ENCODE data around the gene ENOX1.

GRCh38 chr13:43546816-43547215 is 240.0 kb downstream of the ENOX1 start:
- no peak for TF ChIP-seq RXRA (IDR thresholded peaks at IDR 0.05; ENCODE audit: insufficient read depth, low read depth, low read length)
- no peak for TF ChIP-seq SIX5 (IDR thresholded peaks at IDR 0.05; ENCODE audit: low read depth, low read length)
- TF ChIP-seq TAF1 (IDR thresholded peaks at IDR 0.05; ENCODE audit: low read depth, low read length): no peak
- TF ChIP-seq MAFK (IDR thresholded peaks at IDR 0.05; ENCODE audit: low read depth, low read length): no peak
- TF ChIP-seq SP4 (IDR thresholded peaks at IDR 0.05; ENCODE audit: low read length): no peak
- TF ChIP-seq RAD21 (IDR thresholded peaks at IDR 0.05 in 1 of 2, conservative IDR thresholded peaks at IDR 0.05 in 1 of 2; ENCODE audit: low read depth in 2 of 2, low read length in 2 of 2): no peak
- TF ChIP-seq HDAC6 (IDR thresholded peaks at IDR 0.05; ENCODE audit: low read depth, low read length): no peak

Measured in H1 (cell line).